ENCODE measurements around the gene SCNM1. TPM values are rescaled to one million over a fixed set of nuclear protein-coding genes. Genes with fewer than 3 reads are reported as not detected.
"Not testable (repeated sequence)": the region's sequence is repeated elsewhere in the genome, so short reads cannot be mapped to it uniquely, and the experiment has no call there.

The SCNM1 gene
- total and polyA plus RNA-seq, 2 experiments from 2014 or later: 27.1 to 92.3 TPM

DNA sequence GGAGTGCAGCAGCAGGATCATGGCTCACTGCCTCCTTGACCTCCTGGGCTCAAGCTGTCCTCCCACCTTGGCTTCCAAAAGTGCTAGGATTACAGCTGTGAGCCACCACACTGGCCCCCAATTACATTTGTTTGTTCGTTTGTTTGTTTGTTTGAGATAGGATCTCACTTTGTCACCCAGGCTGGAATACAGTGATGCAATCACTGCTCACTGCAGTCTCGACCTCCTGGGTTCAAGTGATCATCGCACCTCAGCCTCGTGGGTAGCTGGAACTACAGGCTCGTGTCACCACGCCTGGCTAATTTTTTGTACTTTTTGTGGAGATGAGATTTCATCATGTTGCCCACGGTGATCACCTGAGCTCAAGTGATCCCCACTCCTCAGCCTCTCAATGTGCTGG, 26.1 kb downstream of the SCNM1 start (continued):
- TF ChIP-seq, protein P1, sequence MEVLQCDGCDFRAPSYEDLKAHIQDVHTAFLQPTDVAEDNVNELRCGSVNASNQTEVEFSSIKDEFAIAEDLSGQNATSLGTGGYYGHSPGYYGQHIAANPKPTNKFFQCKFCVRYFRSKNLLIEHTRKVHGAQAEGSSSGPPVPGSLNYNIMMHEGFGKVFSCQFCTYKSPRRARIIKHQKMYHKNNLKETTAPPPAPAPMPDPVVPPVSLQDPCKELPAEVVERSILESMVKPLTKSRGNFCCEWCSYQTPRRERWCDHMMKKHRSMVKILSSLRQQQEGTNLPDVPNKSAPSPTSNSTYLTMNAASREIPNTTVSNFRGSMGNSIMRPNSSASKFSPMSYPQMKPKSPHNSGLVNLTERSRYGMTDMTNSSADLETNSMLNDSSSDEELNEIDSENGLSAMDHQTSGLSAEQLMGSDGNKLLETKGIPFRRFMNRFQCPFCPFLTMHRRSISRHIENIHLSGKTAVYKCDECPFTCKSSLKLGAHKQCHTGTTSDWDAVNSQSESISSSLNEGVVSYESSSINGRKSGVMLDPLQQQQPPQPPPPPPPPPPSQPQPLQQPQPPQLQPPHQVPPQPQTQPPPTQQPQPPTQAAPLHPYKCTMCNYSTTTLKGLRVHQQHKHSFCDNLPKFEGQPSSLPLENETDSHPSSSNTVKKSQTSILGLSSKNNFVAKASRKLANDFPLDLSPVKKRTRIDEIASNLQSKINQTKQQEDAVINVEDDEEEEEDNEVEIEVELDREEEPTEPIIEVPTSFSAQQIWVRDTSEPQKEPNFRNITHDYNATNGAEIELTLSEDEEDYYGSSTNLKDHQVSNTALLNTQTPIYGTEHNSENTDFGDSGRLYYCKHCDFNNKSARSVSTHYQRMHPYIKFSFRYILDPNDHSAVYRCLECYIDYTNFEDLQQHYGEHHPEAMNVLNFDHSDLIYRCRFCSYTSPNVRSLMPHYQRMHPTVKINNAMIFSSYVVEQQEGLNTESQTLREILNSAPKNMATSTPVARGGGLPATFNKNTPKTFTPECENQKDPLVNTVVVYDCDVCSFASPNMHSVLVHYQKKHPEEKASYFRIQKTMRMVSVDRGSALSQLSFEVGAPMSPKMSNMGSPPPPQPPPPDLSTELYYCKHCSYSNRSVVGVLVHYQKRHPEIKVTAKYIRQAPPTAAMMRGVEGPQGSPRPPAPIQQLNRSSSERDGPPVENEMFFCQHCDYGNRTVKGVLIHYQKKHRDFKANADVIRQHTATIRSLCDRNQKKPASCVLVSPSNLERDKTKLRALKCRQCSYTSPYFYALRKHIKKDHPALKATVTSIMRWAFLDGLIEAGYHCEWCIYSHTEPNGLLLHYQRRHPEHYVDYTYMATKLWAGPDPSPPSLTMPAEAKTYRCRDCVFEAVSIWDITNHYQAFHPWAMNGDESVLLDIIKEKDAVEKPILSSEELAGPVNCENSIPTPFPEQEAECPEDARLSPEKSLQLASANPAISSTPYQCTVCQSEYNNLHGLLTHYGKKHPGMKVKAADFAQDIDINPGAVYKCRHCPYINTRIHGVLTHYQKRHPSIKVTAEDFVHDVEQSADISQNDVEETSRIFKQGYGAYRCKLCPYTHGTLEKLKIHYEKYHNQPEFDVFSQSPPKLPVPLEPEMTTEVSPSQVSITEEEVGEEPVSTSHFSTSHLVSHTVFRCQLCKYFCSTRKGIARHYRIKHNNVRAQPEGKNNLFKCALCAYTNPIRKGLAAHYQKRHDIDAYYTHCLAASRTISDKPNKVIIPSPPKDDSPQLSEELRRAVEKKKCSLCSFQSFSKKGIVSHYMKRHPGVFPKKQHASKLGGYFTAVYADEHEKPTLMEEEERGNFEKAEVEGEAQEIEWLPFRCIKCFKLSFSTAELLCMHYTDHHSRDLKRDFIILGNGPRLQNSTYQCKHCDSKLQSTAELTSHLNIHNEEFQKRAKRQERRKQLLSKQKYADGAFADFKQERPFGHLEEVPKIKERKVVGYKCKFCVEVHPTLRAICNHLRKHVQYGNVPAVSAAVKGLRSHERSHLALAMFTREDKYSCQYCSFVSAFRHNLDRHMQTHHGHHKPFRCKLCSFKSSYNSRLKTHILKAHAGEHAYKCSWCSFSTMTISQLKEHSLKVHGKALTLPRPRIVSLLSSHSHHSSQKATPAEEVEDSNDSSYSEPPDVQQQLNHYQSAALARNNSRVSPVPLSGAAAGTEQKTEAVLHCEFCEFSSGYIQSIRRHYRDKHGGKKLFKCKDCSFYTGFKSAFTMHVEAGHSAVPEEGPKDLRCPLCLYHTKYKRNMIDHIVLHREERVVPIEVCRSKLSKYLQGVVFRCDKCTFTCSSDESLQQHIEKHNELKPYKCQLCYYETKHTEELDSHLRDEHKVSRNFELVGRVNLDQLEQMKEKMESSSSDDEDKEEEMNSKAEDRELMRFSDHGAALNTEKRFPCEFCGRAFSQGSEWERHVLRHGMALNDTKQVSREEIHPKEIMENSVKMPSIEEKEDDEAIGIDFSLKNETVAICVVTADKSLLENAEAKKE (CRISPR knock-in tag; IDR thresholded peaks at IDR 0.05): no peak

DNA sequence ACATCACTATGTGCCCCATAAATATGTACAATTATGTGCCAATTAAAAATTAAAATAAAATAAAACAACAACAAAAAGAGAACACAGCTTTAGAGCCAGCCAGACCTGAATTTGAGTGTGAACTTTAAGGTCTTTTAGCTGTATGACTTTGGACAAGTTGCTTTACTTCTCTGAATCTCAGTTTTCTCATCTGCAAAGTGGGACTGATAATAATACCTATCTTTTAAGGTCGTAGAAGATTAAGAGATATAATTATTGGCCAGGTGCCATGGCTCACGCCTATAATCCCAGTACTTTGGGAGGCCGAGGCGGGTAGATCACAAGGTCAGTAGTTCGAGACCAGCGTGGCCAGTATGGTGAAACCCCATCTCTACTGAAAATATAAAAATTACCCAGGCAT, 27.4 kb downstream of the SCNM1 start:
- Histone ChIP-seq H2AFZ (no peak overlapping the region), H3K27me3 (ENCODE audit: insufficient read depth) (no peaks in the 10 kb centered on the region), H3K36me3 (ENCODE audit: insufficient read depth) (no peaks in the 10 kb centered on the region), H3K9me2 (ENCODE audit: insufficient read depth) (no peaks in the 10 kb centered on the region), H3K4me1 (ENCODE audit: insufficient read depth) (peaks cover 9% of the 10 kb centered on the region), H3K4me2 (no peak overlapping the region), H3F3A (replicated peaks; ENCODE audit: low read depth) (0 out of 2 replicates have a peak, but pooled peaks cover 16% of the 10 kb centered on the region), H3K27ac (ENCODE audit: low read depth) (no peak overlapping the region), H3K79me2 (replicated peaks; ENCODE audit: insufficient read depth) (peaks cover 16% of the 10 kb centered on the region), H4K20me1 (replicated peaks; ENCODE audit: insufficient read depth) (no peaks in the 10 kb centered on the region), H3K4me3 (no peak overlapping the region)
- H3K4me1 Mint-ChIP-seq: peaks cover 15% of the 10 kb centered on the region; the same call in 2 of the 3 replicates
- peaks cover 10% of the 10 kb centered on the region for H3K27me3 Mint-ChIP-seq (ENCODE audit: insufficient read depth, low read depth, poor library complexity)
- no peaks in the 10 kb centered on the region for H3K9me3 Mint-ChIP-seq
- no peak overlapping the region for H3K27ac Mint-ChIP-seq
- DNase-seq (ENCODE audit: low spot score) (no peak), ATAC-seq (no peak)
- no peak overlapping the region for H3K4me3 Mint-ChIP-seq
- TF ChIP-seq EZH2phosphoT487 (IDR thresholded peaks at IDR 0.05; ENCODE audit: unreplicated experiment) (no peak), NANOG (IDR thresholded peaks at IDR 0.05; ENCODE audit: borderline replicate concordance) (no peak), JUNB (IDR thresholded peaks at IDR 0.05; ENCODE audit: unreplicated experiment) (no peak)
- H3K36me3 Mint-ChIP-seq (ENCODE audit: low read depth): no peaks in the 10 kb centered on the region; the same call in 2 of the 3 replicates

DNA sequence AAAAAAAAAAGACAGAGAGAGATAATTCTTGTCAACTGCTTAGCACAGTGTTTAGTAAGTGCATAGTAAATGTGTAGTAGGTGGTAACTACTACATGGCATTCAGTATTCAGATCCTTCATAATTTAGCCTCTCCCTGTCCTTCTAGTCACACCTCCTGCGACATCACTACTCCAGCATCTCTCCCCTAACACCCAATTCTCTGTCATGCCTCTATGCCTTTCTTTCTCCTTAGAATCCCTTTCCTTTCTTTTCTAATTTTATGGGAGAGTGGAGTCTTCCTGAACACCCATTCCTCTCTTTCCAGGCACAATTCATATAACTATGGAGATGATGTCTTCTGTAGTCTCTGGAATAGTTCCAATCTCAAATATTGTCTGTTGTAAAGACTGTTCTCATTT, 27.9 kb downstream of the SCNM1 start:
- Mint-ChIP-seq H3K9me3 (no peaks in the 10 kb centered on the region), H3K27ac (no peak overlapping the region), H3K4me3 (no peak overlapping the region), H3K27me3 (ENCODE audit: insufficient read depth, low read depth, poor library complexity) (peaks cover 14% of the 10 kb centered on the region), H3K4me1 (peaks cover 12% of the 10 kb centered on the region; the same call in 2 of the 3 replicates), H3K36me3 (ENCODE audit: low read depth) (peaks cover 4% of the 10 kb centered on the region)
- Histone ChIP-seq H3K27ac (ENCODE audit: low read depth) (no peak overlapping the region), H3K9me2 (ENCODE audit: insufficient read depth) (no peaks in the 10 kb centered on the region), H4K20me1 (replicated peaks; ENCODE audit: insufficient read depth) (no peaks in the 10 kb centered on the region), H3K27me3 (ENCODE audit: insufficient read depth) (no peaks in the 10 kb centered on the region), H3K4me1 (ENCODE audit: insufficient read depth) (peaks cover 6% of the 10 kb centered on the region), H3K36me3 (ENCODE audit: insufficient read depth) (no peaks in the 10 kb centered on the region), H3K4me2 (no peak overlapping the region), H2AFZ (no peak overlapping the region), H3F3A (replicated peaks; ENCODE audit: low read depth) (0 out of 2 replicates have a peak, but pooled peaks cover 12% of the 10 kb centered on the region), H3K4me3 (no peak overlapping the region), H3K79me2 (replicated peaks; ENCODE audit: insufficient read depth) (peaks cover 15% of the 10 kb centered on the region)
- DNase-seq (ENCODE audit: low spot score) (no peak), ATAC-seq (no peak)
- TF ChIP-seq NANOG (IDR thresholded peaks at IDR 0.05; ENCODE audit: borderline replicate concordance): no peak
- TF ChIP-seq ZNF331 (CRISPR knock-in tag; IDR thresholded peaks at IDR 0.05; ENCODE audit: low read depth): no peak
- no peak for TF ChIP-seq POLR2AphosphoS5 (IDR thresholded peaks at IDR 0.05; ENCODE audit: low read depth)
- TF ChIP-seq EZH2 (IDR thresholded peaks at IDR 0.05; ENCODE audit: low read depth, unreplicated experiment): no peak

DNA sequence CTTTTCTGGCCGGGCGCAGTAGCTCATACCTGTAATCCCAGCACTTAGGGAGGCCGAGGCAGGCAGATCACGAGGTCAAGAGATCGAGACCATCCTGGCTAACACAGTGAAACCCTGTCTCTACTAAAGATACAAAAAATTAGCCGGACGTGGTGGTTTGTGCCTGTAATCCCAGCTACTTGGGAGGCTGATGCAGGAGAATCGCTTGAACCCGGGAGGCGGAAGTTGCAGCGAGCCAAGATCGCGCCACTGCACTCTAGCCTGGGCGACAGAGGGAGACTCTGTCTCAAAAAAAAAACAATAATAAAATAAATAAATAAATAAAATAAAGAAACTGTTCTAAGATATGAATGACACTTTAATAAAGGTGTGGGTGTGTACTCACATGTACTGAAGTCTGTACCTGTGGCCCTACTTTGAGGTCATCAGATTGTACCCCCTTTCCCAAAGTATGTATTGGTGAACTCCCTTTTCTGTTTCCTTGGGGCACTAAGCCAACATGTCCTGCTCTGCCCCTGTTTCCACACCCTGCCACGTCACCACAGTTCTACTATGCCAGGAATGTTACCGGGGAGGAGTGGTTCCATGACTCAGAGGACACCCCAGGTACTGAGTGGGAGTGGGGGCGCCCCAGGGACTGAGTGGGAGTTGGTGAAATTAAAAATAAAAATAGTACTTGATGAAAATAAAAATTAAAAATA, 29.1 kb downstream of the SCNM1 start:
- not testable (repeated sequence) for H3K4me2 ChIP-seq; H3K4me1 ChIP-seq (ENCODE audit: insufficient read depth); H3K27ac Mint-ChIP-seq; H3K9me3 Mint-ChIP-seq; DNase-seq (ENCODE audit: low spot score); H3K36me3 ChIP-seq (ENCODE audit: insufficient read depth); H2AFZ ChIP-seq; H4K20me1 ChIP-seq (replicated peaks; ENCODE audit: insufficient read depth); H3K27me3 ChIP-seq (ENCODE audit: insufficient read depth); H3K27ac ChIP-seq (ENCODE audit: low read depth); H3K4me3 Mint-ChIP-seq; ATAC-seq; H3K4me3 ChIP-seq; H3K9me2 ChIP-seq (ENCODE audit: insufficient read depth)
- Mint-ChIP-seq H3K27me3 (ENCODE audit: insufficient read depth, low read depth, poor library complexity) (peaks cover 17% of the 10 kb centered on the region), H3K4me1 (peaks cover 16% of the 10 kb centered on the region; the same call in 2 of the 3 replicates), H3K36me3 (ENCODE audit: low read depth) (peaks cover 12% of the 10 kb centered on the region)
- peaks cover 16% of the 10 kb centered on the region for H3K79me2 ChIP-seq (replicated peaks; ENCODE audit: insufficient read depth)
- H3F3A ChIP-seq (replicated peaks; ENCODE audit: low read depth): 0 out of 2 replicates have a peak, but pooled peaks cover 12% of the 10 kb centered on the region

Measured in GM23338 (cell line).